ENCODE results near the gene PSME3. TPM values are rescaled to one million over a fixed set of nuclear protein-coding genes. Genes with fewer than 3 reads are reported as not detected.

The PSME3 gene
- total and polyA plus RNA-seq, 2 of the 13 experiments (the other 11 are each of a cell fraction or from before 2014, with no cell fraction given): 66.3 to 135 TPM

DNA sequence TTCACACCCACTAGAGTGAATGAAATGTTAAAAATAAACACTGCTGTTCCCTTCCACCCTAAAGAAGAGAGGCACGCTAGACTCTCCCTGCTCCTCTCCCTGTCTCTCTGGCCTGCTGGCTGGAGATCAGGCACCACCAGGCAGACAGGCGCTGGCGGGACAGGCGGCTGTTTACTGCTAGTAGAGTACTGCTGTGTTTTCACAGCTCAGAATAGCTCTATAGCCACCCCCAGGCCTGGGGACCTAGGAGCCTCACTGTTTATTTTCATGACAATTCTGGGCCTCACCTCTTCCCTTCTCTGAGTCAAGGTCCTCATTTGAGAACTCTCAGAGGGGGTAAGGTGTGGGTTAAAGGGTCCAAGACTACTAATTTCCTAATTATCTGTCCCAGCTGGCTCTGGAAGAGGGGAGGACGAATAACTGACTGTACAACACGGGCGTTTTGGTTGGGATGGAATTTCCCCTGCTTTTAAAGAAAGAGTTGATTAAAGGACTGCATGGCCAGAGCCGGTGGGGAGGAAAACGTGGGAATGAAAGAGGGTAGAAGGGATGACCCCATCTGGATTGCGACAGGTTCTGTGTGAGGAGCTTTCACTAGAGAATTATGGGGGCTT is 58.4 kb downstream of the PSME3 start (continued):
- TF ChIP-seq AGO2 (optimal IDR thresholded peaks at IDR 0.05; ENCODE audit: low read depth, low read length) (no peak), ZNF766 (CRISPR knock-in tag; IDR thresholded peaks at IDR 0.05; ENCODE audit: borderline replicate concordance) (no peak), EEA1 (CRISPR knock-in tag; IDR thresholded peaks at IDR 0.05; ENCODE audit: borderline replicate concordance) (no peak), ZNF180 (CRISPR knock-in tag; IDR thresholded peaks at IDR 0.05; ENCODE audit: borderline replicate concordance, low read depth) (no peak), ZNF800 (CRISPR knock-in tag; IDR thresholded peaks at IDR 0.05) (no peak), ZNF318 (CRISPR knock-in tag; IDR thresholded peaks at IDR 0.05) (no peak), KLF12 (CRISPR knock-in tag; IDR thresholded peaks at IDR 0.05; ENCODE audit: borderline replicate concordance) (no peak), ZNF280D (CRISPR knock-in tag; IDR thresholded peaks at IDR 0.05) (no peak)
- TF ChIP-seq, protein P1, sequence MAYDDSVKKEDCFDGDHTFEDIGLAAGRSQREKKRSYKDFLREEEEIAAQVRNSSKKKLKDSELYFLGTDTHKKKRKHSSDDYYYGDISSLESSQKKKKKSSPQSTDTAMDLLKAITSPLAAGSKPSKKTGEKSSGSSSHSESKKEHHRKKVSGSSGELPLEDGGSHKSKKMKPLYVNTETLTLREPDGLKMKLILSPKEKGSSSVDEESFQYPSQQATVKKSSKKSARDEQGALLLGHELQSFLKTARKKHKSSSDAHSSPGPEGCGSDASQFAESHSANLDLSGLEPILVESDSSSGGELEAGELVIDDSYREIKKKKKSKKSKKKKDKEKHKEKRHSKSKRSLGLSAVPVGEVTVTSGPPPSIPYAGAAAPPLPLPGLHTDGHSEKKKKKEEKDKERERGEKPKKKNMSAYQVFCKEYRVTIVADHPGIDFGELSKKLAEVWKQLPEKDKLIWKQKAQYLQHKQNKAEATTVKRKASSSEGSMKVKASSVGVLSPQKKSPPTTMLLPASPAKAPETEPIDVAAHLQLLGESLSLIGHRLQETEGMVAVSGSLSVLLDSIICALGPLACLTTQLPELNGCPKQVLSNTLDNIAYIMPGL (CRISPR knock-in tag; IDR thresholded peaks at IDR 0.05; ENCODE audit: borderline replicate concordance in 1 of 2, low read depth in 1 of 2): peak in 1 of 2 experiments; percentile 36; a peak in 2 of 4 replicates
- TF ChIP-seq, protein P2, sequence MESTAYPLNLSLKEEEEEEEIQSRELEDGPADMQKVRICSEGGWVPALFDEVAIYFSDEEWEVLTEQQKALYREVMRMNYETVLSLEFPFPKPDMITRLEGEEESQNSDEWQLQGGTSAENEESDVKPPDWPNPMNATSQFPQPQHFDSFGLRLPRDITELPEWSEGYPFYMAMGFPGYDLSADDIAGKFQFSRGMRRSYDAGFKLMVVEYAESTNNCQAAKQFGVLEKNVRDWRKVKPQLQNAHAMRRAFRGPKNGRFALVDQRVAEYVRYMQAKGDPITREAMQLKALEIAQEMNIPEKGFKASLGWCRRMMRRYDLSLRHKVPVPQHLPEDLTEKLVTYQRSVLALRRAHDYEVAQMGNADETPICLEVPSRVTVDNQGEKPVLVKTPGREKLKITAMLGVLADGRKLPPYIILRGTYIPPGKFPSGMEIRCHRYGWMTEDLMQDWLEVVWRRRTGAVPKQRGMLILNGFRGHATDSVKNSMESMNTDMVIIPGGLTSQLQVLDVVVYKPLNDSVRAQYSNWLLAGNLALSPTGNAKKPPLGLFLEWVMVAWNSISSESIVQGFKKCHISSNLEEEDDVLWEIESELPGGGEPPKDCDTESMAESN (CRISPR knock-in tag; conservative IDR thresholded peaks at IDR 0.05): 0 out of 2 replicates have a peak, but pooled peaks have one; percentile 28

Data from HepG2 (cell line).